ENCODE data around the gene JPH3. TPM values are rescaled to one million over a fixed set of nuclear protein-coding genes. Genes with fewer than 3 reads are reported as not detected.

Gene JPH3
- polyA plus RNA-seq, 1 donor (not counting 4 experiments of a cell fraction or from before 2014, with no cell fraction given) = not detected

GRCh38 chr16:87554754-87555427 is 47.4 kb upstream of the JPH3 start:
- Histone ChIP-seq H3K79me2 (ENCODE audit: control insufficient read depth, insufficient read depth, low read length) (no peaks in the 10 kb centered on the region), H2AFZ (ENCODE audit: control insufficient read depth, low read length) (no peak overlapping the region), H4K20me1 (ENCODE audit: control insufficient read depth, extremely low read depth, insufficient read depth, low read length) (no peaks in the 10 kb centered on the region), H3K36me3 (ENCODE audit: control insufficient read depth in 2 of 2, extremely low read depth in 1 of 2, insufficient read depth in 2 of 2, low read length in 2 of 2) (no peaks in the 10 kb centered on the region), H3K27me3 (ENCODE audit: control insufficient read depth, extremely low read depth, insufficient read depth, low read length) (peaks cover 27% of the 10 kb centered on the region), H3K9ac (ENCODE audit: control insufficient read depth, extremely low read depth, insufficient read depth, low read length) (no peak overlapping the region), H3K4me2 (ENCODE audit: control insufficient read depth, extremely low read depth, insufficient read depth, low read depth, low read length) (no peak overlapping the region), H3K9me3 (ENCODE audit: control insufficient read depth, low read depth, low read length) (no peaks in the 10 kb centered on the region), H3K27ac (ENCODE audit: control insufficient read depth, insufficient read depth, low read length) (no peak overlapping the region), H3K4me1 (ENCODE audit: control insufficient read depth, extremely low read depth, insufficient read depth, low read length) (peaks cover 6% of the 10 kb centered on the region), H3K9me1 (ENCODE audit: control insufficient read depth, extremely low read depth, insufficient read depth, low read length) (no peaks in the 10 kb centered on the region), H3K4me3 (ENCODE audit: control insufficient read depth in 2 of 3, extremely low read depth in 1 of 3, insufficient read depth in 2 of 3, low read depth in 1 of 3, low read length in 3 of 3) (no peak overlapping the region)
- dilution Hi-C loops (cut with MboI; ENCODE audit: extremely low pct_ligation_motif_present, low sequenced_read_pairs) = no loop called here
- FAIRE-seq (no peak), DNase-seq (ENCODE audit: low read depth, low spot score) (no peak)
- no peak for TF ChIP-seq CTCF (optimal IDR thresholded peaks at IDR 0.05 in 1 of 3, IDR thresholded peaks at IDR 0.05 in 1 of 3, conservative IDR thresholded peaks at IDR 0.05 in 1 of 3; ENCODE audit: extremely low read depth in 1 of 3, insufficient read depth in 2 of 3, low read length in 3 of 3)
- no peak for TF ChIP-seq EZH2 (IDR thresholded peaks at IDR 0.05; ENCODE audit: low read length)

GRCh38 chr16:87555647-87556046 is 46.7 kb upstream of the JPH3 start:
- DNase-seq (ENCODE audit: low read depth, low spot score) (no peak), FAIRE-seq (no peak)
- Histone ChIP-seq H3K79me2 (ENCODE audit: control insufficient read depth, insufficient read depth, low read length) (no peaks in the 10 kb centered on the region), H4K20me1 (ENCODE audit: control insufficient read depth, extremely low read depth, insufficient read depth, low read length) (no peaks in the 10 kb centered on the region), H3K9me3 (ENCODE audit: control insufficient read depth, low read depth, low read length) (no peaks in the 10 kb centered on the region), H3K36me3 (ENCODE audit: control insufficient read depth in 2 of 2, extremely low read depth in 1 of 2, insufficient read depth in 2 of 2, low read length in 2 of 2) (no peaks in the 10 kb centered on the region), H2AFZ (ENCODE audit: control insufficient read depth, low read length) (no peak overlapping the region), H3K4me3 (ENCODE audit: control insufficient read depth in 2 of 3, extremely low read depth in 1 of 3, insufficient read depth in 2 of 3, low read depth in 1 of 3, low read length in 3 of 3) (no peak overlapping the region), H3K4me2 (ENCODE audit: control insufficient read depth, extremely low read depth, insufficient read depth, low read depth, low read length) (no peak overlapping the region), H3K27me3 (ENCODE audit: control insufficient read depth, extremely low read depth, insufficient read depth, low read length) (peaks cover 27% of the 10 kb centered on the region), H3K4me1 (ENCODE audit: control insufficient read depth, extremely low read depth, insufficient read depth, low read length) (peaks cover 6% of the 10 kb centered on the region), H3K9me1 (ENCODE audit: control insufficient read depth, extremely low read depth, insufficient read depth, low read length) (no peaks in the 10 kb centered on the region), H3K27ac (ENCODE audit: control insufficient read depth, insufficient read depth, low read length) (no peak overlapping the region), H3K9ac (ENCODE audit: control insufficient read depth, extremely low read depth, insufficient read depth, low read length) (no peak overlapping the region)
- TF ChIP-seq EZH2 (IDR thresholded peaks at IDR 0.05; ENCODE audit: low read length) (no peak), CTCF (optimal IDR thresholded peaks at IDR 0.05 in 1 of 3, IDR thresholded peaks at IDR 0.05 in 1 of 3, conservative IDR thresholded peaks at IDR 0.05 in 1 of 3; ENCODE audit: extremely low read depth in 1 of 3, insufficient read depth in 2 of 3, low read length in 3 of 3) (no peak)
- dilution Hi-C loops (cut with MboI; ENCODE audit: extremely low pct_ligation_motif_present, low sequenced_read_pairs) = no loop called here
